Heart right ventricle (tissue), 16 donors: ENCODE data around the gene MRPL1. TPM values are rescaled to one million over a fixed set of nuclear protein-coding genes. Genes with fewer than 3 reads are reported as not detected.
A peak's percentile ranks its signal among the peaks of the same experiment; 100 is the strongest.

Experiments
- ATAC-seq, 8 donors: fragments of 200-7000 bp; cut with Tn5 transposase; one replicate each; pipeline ENCODE4 v1.9.1; 2020; ENCODE audit warnings: mild to moderate bottlenecking in 8 of 8, moderate library complexity in 8 of 8, moderate number of reproducible peaks in 1 of 8
- DNase-seq, 2 donors: peaks; one replicate each; pipeline ENCODE4 v3.0.0-alpha.2; 2020
- H3K27ac ChIP-seq, 10 donors: fragments of 200-600 bp; sonication (generic) in 2 of 10; one replicate each; pipeline versions ENCODE4 v1.5.0 to v1.8.0; 2020 to 2022; ENCODE audit warnings: mild to moderate bottlenecking in 3 of 10
- H3K27me3 ChIP-seq, 7 donors: fragments of 200-600 bp; one replicate each; pipeline ENCODE4 v1.8.0; 2021 to 2022; ENCODE audit warnings: mild to moderate bottlenecking in 2 of 7
- H3K36me3 ChIP-seq, 9 donors: fragments of 200-600 bp; sonication (generic) in 1 of 9; one replicate each; pipeline versions ENCODE4 v1.5.0 to v1.8.0; 2020 to 2022; ENCODE audit warnings: mild to moderate bottlenecking in 2 of 9
- H3K4me1 ChIP-seq, 9 donors: fragments of 200-600 bp; sonication (generic) in 1 of 9; one replicate each; pipeline versions ENCODE4 v1.5.0 to v1.8.0; 2020 to 2022; ENCODE audit warnings: mild to moderate bottlenecking in 4 of 9
- H3K4me3 ChIP-seq, 10 donors: fragments of 200-600 bp; sonication (generic) in 2 of 10; one replicate each; pipeline versions ENCODE4 v1.5.0 to v1.8.0; 2020 to 2022; ENCODE audit warnings: mild to moderate bottlenecking in 7 of 10, moderate library complexity in 2 of 10
- H3K9me3 ChIP-seq, 11 donors: fragments of 200-600 bp in 10 of 11; sonication (generic) in 2 of 11; one replicate each; pipeline versions ENCODE4 v1.5.0 to v1.8.0; 2013 to 2022; ENCODE audit warnings: mild to moderate bottlenecking in 2 of 11, control low read depth in 1 of 11, moderate library complexity in 1 of 11
- WGBS, 2 donors: extraction: QIAGEN DNeasy Blood & Tissue Kit; methylation state at CpG; one replicate each; pipeline ENCODE4 v1.1.7; 2013; ENCODE audit warnings: inconsistent platforms in 1 of 2; 5-methylcytosine and 5-hydroxymethylcytosine counted together
- intact Hi-C, 10 donors: fragments of 100-400 bp; cut with DNase I; formaldehyde crosslinking; loops; one replicate each; pipeline versions ENCODE4 v1.11.1 to v1.14.2; 2022
- polyA plus RNA-seq, 2 donors: library from polyadenylated mRNA; stranded (reverse); fragments of 200-250 nt; gene quantifications; one replicate each; pipeline ENCODE4 v1.2.3, GENCODE V29; 2013
- total RNA-seq, 10 donors: library from RNA; stranded (reverse); fragmentation: NEBNext Ultra II Directional in 3 of 10; extraction: Animal tissue kit (Norgen Biotek cat#: 25700) in 3 of 10; gene quantifications; one replicate each; pipeline versions ENCODE4 v1.2.1 to v1.2.4, GENCODE V29; 2021 to 2023
- TF ChIP-seq, protein P1 (sequence below), 9 donors: fragments of 200-600 bp; sonication (generic) in 2 of 9; IDR thresholded peaks; one replicate each; pipeline versions ENCODE4 v1.5.0 to v1.8.0; 2021 to 2022; ENCODE audit warnings: antibody characterized with exemption in 9 of 9, mild to moderate bottlenecking in 5 of 9, moderate library complexity in 1 of 9
- donor health status: Arrhythmogenic right ventricular cardiomyopathy.
- donor health status: ischemic (EF 13 %, LVEDD 7.1; RV severe dilation, severe dysfunction).
- donor health status: healthy with polysubstance abuse.
- donor health status: DM: no; HTN: yes; CAD: no.
- donor health status: DM: no; HTN: no; CAD: no.
- donor health status: ischemic (EF 25% LVEDD 6.9; RV normal size, moderate dysfunction).
- donor health status: ischemic (EF 25% LVEDD 5.7; RV mildly dilated, moderate dysfunction).
- donor health status: healthy.
- donor health status: DM: yes; HTN: yes; CAD: no.
- donor health status: Ischemic cardiomyopathy.
- donor health status: ischemic (EF 35%, LVEDD 5.7; RV mildly dilated, moderate dysfunction).
- donor health status: nonischemic (EF 11% LVEDD 7.7; RV severe dilation, severe dysfunction).
- donor health status: DM: yes; HTN: yes; CAD: no.
- donor health status: PGD.
- donor health status: ischemic (EF 29% LVEDD 5.4; RV normal size, mild dysfunction).
- donor health status: nonischemic (EF 23%, LVEDD 6.1; RV moderate dilation, normal function).

MRPL1 gene
- total and polyA plus RNA-seq, 12 donors: 29.1 to 57.6 (median 45.8) TPM

DNA sequence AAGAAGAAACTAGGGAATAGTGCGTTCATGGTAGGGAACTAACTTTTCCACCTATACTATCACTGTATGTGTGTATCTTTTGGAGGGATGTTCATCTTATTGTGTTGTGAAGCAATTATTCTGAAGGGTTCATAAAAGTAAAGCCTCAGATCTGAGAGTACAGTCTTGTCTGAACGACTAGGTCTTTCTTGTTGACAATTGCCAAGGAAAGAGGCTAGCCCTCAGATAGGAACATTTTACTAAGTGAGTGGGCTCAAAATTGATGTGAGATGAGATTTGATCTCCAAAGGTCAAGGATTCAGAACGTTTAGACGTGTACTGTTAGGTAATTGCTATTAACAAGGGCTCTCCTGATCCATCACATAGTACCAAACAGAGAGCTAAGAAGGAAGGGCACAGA is 28.2 kb upstream of the MRPL1 start:
- no peaks in the 10 kb centered on the region for H3K4me1 ChIP-seq
- intact Hi-C loops: no loop called here
- 68 to 75% methylated on average over 4 of the region's 4 CpGs for WGBS, 2 donors
- no peak overlapping the region for H3K4me3 ChIP-seq
- ATAC-seq: no peak
- no peaks in the 10 kb centered on the region for H3K36me3 ChIP-seq
- H3K9me3 ChIP-seq: no peaks in the 10 kb centered on the region
- H3K27me3 ChIP-seq: no peaks in the 10 kb centered on the region
- DNase-seq: no peak
- no peak overlapping the region for H3K27ac ChIP-seq
- TF ChIP-seq, protein P1, sequence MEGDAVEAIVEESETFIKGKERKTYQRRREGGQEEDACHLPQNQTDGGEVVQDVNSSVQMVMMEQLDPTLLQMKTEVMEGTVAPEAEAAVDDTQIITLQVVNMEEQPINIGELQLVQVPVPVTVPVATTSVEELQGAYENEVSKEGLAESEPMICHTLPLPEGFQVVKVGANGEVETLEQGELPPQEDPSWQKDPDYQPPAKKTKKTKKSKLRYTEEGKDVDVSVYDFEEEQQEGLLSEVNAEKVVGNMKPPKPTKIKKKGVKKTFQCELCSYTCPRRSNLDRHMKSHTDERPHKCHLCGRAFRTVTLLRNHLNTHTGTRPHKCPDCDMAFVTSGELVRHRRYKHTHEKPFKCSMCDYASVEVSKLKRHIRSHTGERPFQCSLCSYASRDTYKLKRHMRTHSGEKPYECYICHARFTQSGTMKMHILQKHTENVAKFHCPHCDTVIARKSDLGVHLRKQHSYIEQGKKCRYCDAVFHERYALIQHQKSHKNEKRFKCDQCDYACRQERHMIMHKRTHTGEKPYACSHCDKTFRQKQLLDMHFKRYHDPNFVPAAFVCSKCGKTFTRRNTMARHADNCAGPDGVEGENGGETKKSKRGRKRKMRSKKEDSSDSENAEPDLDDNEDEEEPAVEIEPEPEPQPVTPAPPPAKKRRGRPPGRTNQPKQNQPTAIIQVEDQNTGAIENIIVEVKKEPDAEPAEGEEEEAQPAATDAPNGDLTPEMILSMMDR (IDR thresholded peaks at IDR 0.05): no peak

DNA sequence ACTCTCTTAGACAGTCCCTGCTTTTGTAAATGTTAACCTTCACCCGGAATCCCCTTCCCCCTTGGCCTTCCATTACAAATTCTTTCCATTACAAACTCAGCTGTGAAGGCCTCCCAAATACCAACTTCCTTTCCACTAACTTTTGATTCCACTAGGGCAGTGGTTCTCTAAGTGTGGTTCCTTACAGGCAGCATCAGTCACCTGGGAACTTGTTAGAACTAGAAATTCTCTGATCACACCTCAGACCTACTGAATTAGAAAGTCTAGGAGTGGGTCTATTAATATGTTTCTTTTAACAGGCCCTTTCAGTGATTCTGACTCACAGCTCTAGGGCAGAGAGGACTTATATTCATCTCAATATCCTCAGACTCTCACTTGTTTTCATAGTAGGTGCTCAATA is 19.0 kb upstream of the MRPL1 start:
- TF ChIP-seq, protein P1 (IDR thresholded peaks at IDR 0.05): no peak
- Histone ChIP-seq H3K36me3 (no peaks in the 10 kb centered on the region), H3K4me1 (peaks cover 0 to 7% (median 0%) of the 10 kb centered on the region in 9 donors), H3K9me3 (no peaks in the 10 kb centered on the region), H3K27me3 (no peaks in the 10 kb centered on the region), H3K27ac (peak overlapping the region in 2 of 10 donors; percentile 33 to 48), H3K4me3 (no peak overlapping the region)
- WGBS, 2 donors: 44 to 58% methylated on average over 1 of the region's 1 CpG
- ATAC-seq: peak in 1 of 8 donors; percentile 19
- intact Hi-C loops: no loop called here
- no peak for DNase-seq

DNA sequence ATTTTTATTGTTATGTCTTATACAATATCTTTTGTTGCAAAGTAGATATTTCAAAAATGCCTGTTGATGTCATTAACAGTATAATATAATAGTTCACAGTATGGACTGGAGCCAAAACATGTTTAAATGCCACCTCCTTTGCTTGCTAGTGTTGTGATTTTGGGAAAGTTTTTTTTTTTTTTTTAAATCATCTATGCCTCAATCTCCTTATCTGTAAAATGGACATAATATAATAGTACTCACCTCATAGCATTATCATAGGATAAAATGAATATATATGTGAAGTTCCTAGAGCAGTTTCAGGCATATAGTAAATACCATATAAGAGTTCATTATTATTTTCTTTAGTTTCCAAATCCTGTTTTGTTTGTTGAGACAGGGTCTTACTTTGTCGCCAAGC is 18.3 kb upstream of the MRPL1 start:
- H3K27ac ChIP-seq: no peak overlapping the region
- H3K27me3 ChIP-seq: no peaks in the 10 kb centered on the region
- no peaks in the 10 kb centered on the region for H3K36me3 ChIP-seq
- WGBS, 2 donors: 98 to 100% methylated on average over 1 of the region's 1 CpG
- no peak overlapping the region for H3K4me3 ChIP-seq
- TF ChIP-seq, protein P1 (IDR thresholded peaks at IDR 0.05): no peak
- intact Hi-C loops: no loop called here
- peaks cover 0 to 7% (median 0%) of the 10 kb centered on the region in 9 donors for H3K4me1 ChIP-seq
- DNase-seq (no peak), ATAC-seq (no peak)
- H3K9me3 ChIP-seq: no peaks in the 10 kb centered on the region

- TF ChIP-seq, protein P1 (IDR thresholded peaks at IDR 0.05): no peak
- WGBS, 2 donors: 80 to 83% methylated on average over 1 of the region's 1 CpG
- no peaks in the 10 kb centered on the region for H3K9me3 ChIP-seq
- no peaks in the 10 kb centered on the region for H3K27me3 ChIP-seq
- H3K4me1 ChIP-seq: peaks cover 0 to 7% (median 0%) of the 10 kb centered on the region in 9 donors
- intact Hi-C loops: no loop called here
- ATAC-seq (no peak), DNase-seq (no peak)
- H3K4me3 ChIP-seq: no peak overlapping the region
- no peak overlapping the region for H3K27ac ChIP-seq
- H3K36me3 ChIP-seq: no peaks in the 10 kb centered on the region
These were observed 17.2 kb upstream of the MRPL1 start for GRCh38 chr4:77845400-77845799.
